SK-N-MC (cell line): ENCODE results near the gene PDK1.

Source experiments
- EZH2 ChIP-seq: fragments of 200-600 bp; sonication (generic); IDR thresholded peaks from one replicate; pipeline ENCODE4 v1.6.1; 2017; ENCODE audit warnings: antibody characterized with exemption
- FOXP2 ChIP-seq: optimal IDR thresholded peaks from 2 replicates; pipeline ENCODE3; 2011; ENCODE audit warnings: mild to moderate bottlenecking, moderate library complexity; ENCODE audit not compliant: insufficient read depth; ENCODE audit errors: extremely low read length, control extremely low read depth
- POLR2AphosphoS5 ChIP-seq: IDR thresholded peaks from 2 replicates; pipeline ENCODE4 v1.6.1; 2012; ENCODE audit warnings: mild to moderate bottlenecking, low read depth, low read length, borderline replicate concordance

DNA sequence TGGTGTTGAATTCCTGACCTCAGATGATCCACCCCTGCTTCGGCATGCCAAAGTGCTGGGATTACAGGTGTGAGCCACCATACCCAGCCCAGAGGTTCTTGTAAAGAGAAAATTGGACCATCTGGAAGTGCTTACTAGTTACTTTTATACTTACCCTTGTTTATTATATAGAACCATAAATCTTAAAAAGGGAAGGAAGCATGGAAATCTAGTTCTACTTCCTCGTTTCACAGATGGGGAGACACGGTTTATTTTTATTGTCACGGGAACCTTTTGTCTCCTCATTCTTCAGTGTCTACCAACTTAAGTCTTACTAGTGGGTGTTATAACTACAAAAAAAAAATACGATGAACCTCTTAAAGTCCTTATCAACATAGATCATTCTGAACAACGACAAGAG is 45.8 kb upstream of the PDK1 start:
- TF ChIP-seq POLR2AphosphoS5 (no peak), EZH2 (no peak), FOXP2 (no peak)
